GM12864 (cell line): Measurements from ENCODE around the gene ARL6IP1.
"Not testable (repeated sequence)": the region's sequence is repeated elsewhere in the genome, so short reads cannot be mapped to it uniquely, and the experiment has no call there.

ENCODE experiments used
- DNase-seq: peaks from one replicate; pipeline ENCODE4 v3.0.0-alpha.2; 2011; ENCODE audit warnings: low read depth
- H3K4me3 ChIP-seq: 2 replicates; pipeline ENCODE4 v1.5.1; 2011; ENCODE audit warnings: mild to moderate bottlenecking, low read depth, low read length, control low read depth
- CTCF ChIP-seq: IDR thresholded peaks from 2 replicates; pipeline ENCODE4 v1.5.1; 2011; ENCODE audit warnings: low read depth, mild to moderate bottlenecking, moderate library complexity, low read length, control low read depth, inconsistent platforms; ENCODE audit errors: missing control alignments

ARL6IP1 gene

GRCh38 chr16:18789515-18789849 lies 11.9 kb downstream of the ARL6IP1 start:
- no peak for DNase-seq
- H3K4me3 ChIP-seq = peak overlapping the region; percentile 93
- no peak for TF ChIP-seq CTCF

GRCh38 chr16:18788828-18789514 lies 12.4 kb downstream of the ARL6IP1 start:
- H3K4me3 ChIP-seq = peak overlapping the region; percentile 93
- TF ChIP-seq CTCF = no peak
- DNase-seq = no peak

GRCh38 chr16:18784917-18785623 lies 16.3 kb downstream of the ARL6IP1 start:
- TF ChIP-seq CTCF = no peak
- no peak for DNase-seq

GRCh38 chr16:18783430-18784341 lies 17.7 kb downstream of the ARL6IP1 start:
- H3K4me3 ChIP-seq = no peak overlapping the region
- no peak for DNase-seq
- TF ChIP-seq CTCF = no peak

More at GRCh38 chr16:18784917-18785623, 16.3 kb downstream of the ARL6IP1 start:
- no peak overlapping the region; the same call in 1 of the 2 replicates for H3K4me3 ChIP-seq

GRCh38 chr16:18782697-18783429 lies 18.5 kb downstream of the ARL6IP1 start:
- DNase-seq = no peak
- H3K4me3 ChIP-seq = no peak overlapping the region
- no peak for TF ChIP-seq CTCF

GRCh38 chr16:18781232-18781631 lies 20.1 kb downstream of the ARL6IP1 start:
- not testable (repeated sequence) for DNase-seq, H3K4me3 ChIP-seq

GRCh38 chr16:18780460-18781026 lies 20.8 kb downstream of the ARL6IP1 start:
- DNase-seq, H3K4me3 ChIP-seq: not testable (repeated sequence)

GRCh38 chr16:18777664-18778063 lies 23.7 kb downstream of the ARL6IP1 start:
- not testable (repeated sequence) for DNase-seq

GRCh38 chr16:18776334-18776733 lies 25.0 kb downstream of the ARL6IP1 start:
- DNase-seq, H3K4me3 ChIP-seq: not testable (repeated sequence)

More at GRCh38 chr16:18777664-18778063, 23.7 kb downstream of the ARL6IP1 start:
- not testable (repeated sequence) for H3K4me3 ChIP-seq

- DNase-seq, H3K4me3 ChIP-seq: not testable (repeated sequence)
Measured at GRCh38 chr16:18774651-18775050, 26.7 kb downstream of the ARL6IP1 start.

- not testable (repeated sequence) for H3K4me3 ChIP-seq, DNase-seq
Measured at GRCh38 chr16:18772171-18772570, 29.2 kb downstream of the ARL6IP1 start.
